ENCODE data around the gene STK16. TPM values are rescaled to one million over a fixed set of nuclear protein-coding genes. Genes with fewer than 3 reads are reported as not detected.
A peak's percentile ranks its signal among the peaks of the same experiment; 100 is the strongest.

Gene STK16
- total RNA-seq, 1 donor from 2014 or later, result 19.1 TPM

DNA sequence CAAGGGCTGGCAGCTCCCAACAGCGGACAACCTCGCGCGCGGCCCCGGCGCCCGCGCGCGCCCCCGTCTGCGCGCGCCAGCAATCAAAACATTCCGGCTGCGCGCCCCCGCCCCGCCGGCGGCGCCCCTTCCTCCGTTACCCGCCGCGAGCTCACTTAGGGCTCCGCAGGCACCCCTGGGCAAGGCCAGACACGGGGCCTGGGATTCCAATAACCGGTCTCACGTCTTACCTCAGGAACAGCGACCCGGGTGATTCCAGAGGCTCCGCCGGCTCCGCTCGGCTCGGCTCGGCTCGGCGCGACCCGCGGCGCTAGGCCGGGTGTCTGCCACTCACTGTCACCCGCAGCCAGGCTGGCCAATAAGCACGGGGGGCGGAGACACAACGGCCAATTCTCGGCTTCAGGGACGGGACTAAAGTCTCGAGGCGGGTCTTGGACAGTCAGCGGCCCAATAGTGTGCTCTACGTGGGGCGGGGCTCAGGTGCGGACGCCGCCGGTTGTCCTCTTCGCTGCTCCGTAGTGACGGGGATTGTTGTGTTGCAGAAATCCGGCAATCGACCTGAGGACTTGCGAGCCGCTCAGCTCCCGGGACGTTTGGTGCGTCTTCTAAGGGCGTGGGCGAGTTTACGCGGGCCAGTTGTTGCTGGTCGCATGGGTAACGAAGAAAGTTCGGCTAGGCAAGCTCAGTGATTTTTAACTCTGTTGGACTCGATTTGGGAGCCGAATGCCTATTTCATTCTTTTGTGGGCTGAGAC, 15.8 kb upstream of the STK16 start, which contains the start of the genes ANKZF1 and ATG9A:
Gene ANKZF1 (plus strand): TSS at position 502 of the 754 bp plus-strand sequence. CDS start 452 bp downstream, outside the sequence.
Gene ATG9A (minus strand): TSS at position 332 of the 754 bp plus-strand sequence. CDS start 1,612 bp downstream, outside the sequence.
- peak within 1 kb of the TSS; percentile 98 for H3K27ac Mint-ChIP-seq (ENCODE audit: unreplicated experiment)
- peaks cover 24% of the 10 kb centered on the region for H3K36me3 Mint-ChIP-seq (ENCODE audit: low read depth, unreplicated experiment)
- FAIRE-seq, result no peak
- H3K27me3 Mint-ChIP-seq (ENCODE audit: low read depth, unreplicated experiment), result no peaks in the 10 kb centered on the region
- Histone ChIP-seq H3K27ac (ENCODE audit: low read depth, low read length) (peak within 1 kb of the TSS; percentile 86), H3K79me2 (ENCODE audit: insufficient read depth, low read length) (peaks cover 35% of the 10 kb centered on the region), H3K4me1 (ENCODE audit: insufficient read depth, low read length) (peaks cover 20% of the 10 kb centered on the region), H3K9me3 (ENCODE audit: insufficient read depth, low read depth, low read length) (no peaks in the 10 kb centered on the region), H3K36me3 (ENCODE audit: insufficient read depth, low read length) (peaks cover 25% of the 10 kb centered on the region), H4K20me1 (ENCODE audit: insufficient read depth, low read length) (peaks cover 10% of the 10 kb centered on the region), H3K27me3 (ENCODE audit: insufficient read depth, low read length) (no peaks in the 10 kb centered on the region), H3K4me3 (ENCODE audit: insufficient read depth, low read depth, low read length) (peak within 1 kb of the TSS; percentile 93), H3K4me2 (ENCODE audit: low read length) (peak within 1 kb of the TSS; percentile 99), H2AFZ (ENCODE audit: low read depth, low read length) (peak within 1 kb of the TSS; percentile 83), H3K9ac (ENCODE audit: low read length) (peak within 1 kb of the TSS; percentile 90)
- H3K4me3 Mint-ChIP-seq (ENCODE audit: unreplicated experiment), result peak within 1 kb of the TSS; percentile 100
- peaks cover 10% of the 10 kb centered on the region for H3K4me1 Mint-ChIP-seq (ENCODE audit: low read depth, unreplicated experiment)
- H3K9me3 Mint-ChIP-seq (ENCODE audit: unreplicated experiment), result no peaks in the 10 kb centered on the region
- no peak for TF ChIP-seq CTCF (IDR thresholded peaks at IDR 0.05; ENCODE audit: insufficient read depth, low read depth, low read length)
- no peak for TF ChIP-seq EZH2 (IDR thresholded peaks at IDR 0.05; ENCODE audit: insufficient read depth, low read length)
- peak; percentile 98 for DNase-seq (ENCODE audit: low read depth)

DNA sequence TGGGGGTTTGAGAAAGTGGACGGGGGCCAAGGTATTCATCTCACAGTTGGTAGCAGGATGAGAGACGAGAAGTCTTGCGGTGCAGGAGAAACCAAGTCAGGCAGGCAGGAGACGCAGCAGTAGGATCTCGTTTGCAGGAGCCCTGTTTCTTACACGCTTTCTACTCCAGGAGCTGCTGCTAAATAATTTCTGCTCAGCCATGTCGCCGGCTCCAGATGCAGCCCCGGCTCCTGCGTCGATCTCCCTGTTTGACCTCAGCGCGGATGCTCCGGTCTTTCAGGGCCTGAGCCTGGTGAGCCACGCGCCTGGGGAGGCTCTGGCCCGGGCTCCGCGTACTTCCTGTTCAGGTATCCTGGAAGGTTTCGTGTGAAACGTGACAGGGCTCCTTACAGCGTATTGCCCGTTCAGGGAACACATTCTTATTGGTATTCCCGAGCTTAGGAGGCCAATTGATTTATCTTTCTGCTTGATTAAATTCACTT, 15.2 kb upstream of the STK16 start:
- Mint-ChIP-seq H3K9me3 (ENCODE audit: unreplicated experiment) (no peaks in the 10 kb centered on the region), H3K36me3 (ENCODE audit: low read depth, unreplicated experiment) (peaks cover 22% of the 10 kb centered on the region), H3K4me1 (ENCODE audit: low read depth, unreplicated experiment) (peaks cover 10% of the 10 kb centered on the region), H3K4me3 (ENCODE audit: unreplicated experiment) (peak overlapping the region; percentile 100), H3K27ac (ENCODE audit: unreplicated experiment) (peak overlapping the region; percentile 98), H3K27me3 (ENCODE audit: low read depth, unreplicated experiment) (no peaks in the 10 kb centered on the region)
- H3K79me2 ChIP-seq (ENCODE audit: insufficient read depth, low read length), result peaks cover 35% of the 10 kb centered on the region
- H3K9me3 ChIP-seq (ENCODE audit: insufficient read depth, low read depth, low read length), result no peaks in the 10 kb centered on the region
- H2AFZ ChIP-seq (ENCODE audit: low read depth, low read length), result peak overlapping the region; percentile 83
- peaks cover 20% of the 10 kb centered on the region for H3K4me1 ChIP-seq (ENCODE audit: insufficient read depth, low read length)
- H3K36me3 ChIP-seq (ENCODE audit: insufficient read depth, low read length), result peaks cover 21% of the 10 kb centered on the region
- DNase-seq (ENCODE audit: low read depth), result peak; percentile 24
- H3K4me3 ChIP-seq (ENCODE audit: insufficient read depth, low read depth, low read length), result peak overlapping the region; percentile 93
- peak overlapping the region; percentile 93 for H3K4me2 ChIP-seq (ENCODE audit: low read length)
- no peak for TF ChIP-seq CTCF (IDR thresholded peaks at IDR 0.05; ENCODE audit: insufficient read depth, low read depth, low read length)
- TF ChIP-seq EZH2 (IDR thresholded peaks at IDR 0.05; ENCODE audit: insufficient read depth, low read length), result no peak
- H3K27ac ChIP-seq (ENCODE audit: low read depth, low read length), result peak overlapping the region; percentile 72
- H3K27me3 ChIP-seq (ENCODE audit: insufficient read depth, low read length), result no peaks in the 10 kb centered on the region
- H4K20me1 ChIP-seq (ENCODE audit: insufficient read depth, low read length), result peaks cover 10% of the 10 kb centered on the region
- FAIRE-seq, result no peak
- H3K9ac ChIP-seq (ENCODE audit: low read length), result peak overlapping the region; percentile 90

All from astrocyte (in vitro differentiated cells and primary cell).